Activated T-helper 1 cell treated with anti-CD3 and anti-CD28 coated beads, Interleukin-12 subunit alpha, Interleukin-12 subunit beta, Interleukin-2, Interleukin-4 antibody, amounts not matched to agents 30 ng/mL and 10 ng/mL and 1 ng/mL, durations not matched to agents 14 hours and 24 hours and 36 hours (primary cell): Measurements from ENCODE around the gene KAT2B. TPM values are rescaled to one million over a fixed set of nuclear protein-coding genes. Genes with fewer than 3 reads are reported as not detected.
A peak's percentile ranks its signal among the peaks of the same experiment; 100 is the strongest.

Source experiments
- DNase-seq: peaks from one replicate; pipeline ENCODE4 v3.0.0; 2021; ENCODE audit warnings: low spot score
- H3K27ac Mint-ChIP-seq: one replicate; pipeline ENCODE4 v1.8.0; 2021; ENCODE audit warnings: mild to moderate bottlenecking, mixed read lengths
- H3K27me3 Mint-ChIP-seq: one replicate; pipeline ENCODE4 v1.8.0; 2022; ENCODE audit warnings: mild to moderate bottlenecking, moderate library complexity, mixed read lengths; ENCODE audit not compliant: insufficient read depth
- H3K36me3 Mint-ChIP-seq: one replicate; pipeline ENCODE4 v1.8.0; 2021; ENCODE audit warnings: low read depth, mixed read lengths
- H3K4me1 Mint-ChIP-seq: one replicate; pipeline ENCODE4 v1.8.0; 2021; ENCODE audit warnings: low read depth, mixed read lengths
- H3K4me3 Mint-ChIP-seq: one replicate; pipeline ENCODE4 v1.8.0; 2021; ENCODE audit warnings: mild to moderate bottlenecking, moderate library complexity, mixed read lengths
- H3K9me3 Mint-ChIP-seq: one replicate; pipeline ENCODE4 v1.8.0; 2021; ENCODE audit warnings: mixed read lengths
- intact Hi-C: fragments of 100-400 bp; cut with micrococcal nuclease; formaldehyde crosslinking; loops from one replicate; pipeline ENCODE4 v1.15.1; 2024
- total RNA-seq: library from RNA; stranded (reverse); gene quantifications from 2 replicates; pipeline ENCODE4 v1.2.3, GENCODE V29; 2022

The KAT2B gene
- total RNA-seq, 1 donor from 2014 or later: 25.1 TPM

DNA sequence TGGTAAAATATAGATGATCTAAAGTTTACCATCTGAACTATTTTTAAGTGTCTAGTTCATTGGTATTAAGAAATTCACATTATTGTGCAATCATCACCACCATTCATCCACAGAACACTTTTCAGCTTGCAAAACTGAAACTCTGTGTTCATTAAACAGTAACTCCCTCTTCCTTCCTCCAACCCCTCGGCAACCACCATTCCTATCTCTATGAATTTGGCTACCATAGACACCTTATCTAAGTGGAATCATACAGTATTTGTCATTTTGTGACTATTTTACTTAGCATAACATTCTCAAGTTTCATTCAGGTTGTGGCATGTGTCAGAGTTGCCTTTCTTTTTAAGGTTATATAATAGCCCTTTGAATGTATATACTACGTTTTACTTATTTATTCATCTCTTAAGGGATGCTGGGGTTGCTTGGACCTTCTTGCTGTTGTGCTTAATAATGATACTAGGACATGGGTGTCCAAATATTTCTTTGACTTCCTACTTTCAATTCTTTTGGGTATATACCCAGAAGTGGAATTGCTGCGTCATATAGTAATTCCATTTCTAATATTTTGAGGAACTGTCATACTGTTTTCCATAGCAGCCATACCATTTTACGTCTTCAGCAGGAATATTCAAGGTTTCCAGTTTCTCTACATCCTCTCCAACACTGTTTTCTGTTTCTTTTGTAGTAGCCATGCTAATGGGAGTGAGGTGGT is 20.9 kb downstream of the KAT2B start:
- peaks cover 14% of the 10 kb centered on the region for H3K36me3 Mint-ChIP-seq
- no peak for DNase-seq
- H3K27ac Mint-ChIP-seq: peak overlapping the region; percentile 73
- no peaks in the 10 kb centered on the region for H3K9me3 Mint-ChIP-seq
- no peaks in the 10 kb centered on the region for H3K27me3 Mint-ChIP-seq
- H3K4me3 Mint-ChIP-seq: no peak overlapping the region
- H3K4me1 Mint-ChIP-seq: peaks cover 40% of the 10 kb centered on the region
- intact Hi-C loops: loop anchor here (1.0 kb wide), 2 partner anchors 22 to 43 kb away; no protein-coding TSS in a partner anchor

DNA sequence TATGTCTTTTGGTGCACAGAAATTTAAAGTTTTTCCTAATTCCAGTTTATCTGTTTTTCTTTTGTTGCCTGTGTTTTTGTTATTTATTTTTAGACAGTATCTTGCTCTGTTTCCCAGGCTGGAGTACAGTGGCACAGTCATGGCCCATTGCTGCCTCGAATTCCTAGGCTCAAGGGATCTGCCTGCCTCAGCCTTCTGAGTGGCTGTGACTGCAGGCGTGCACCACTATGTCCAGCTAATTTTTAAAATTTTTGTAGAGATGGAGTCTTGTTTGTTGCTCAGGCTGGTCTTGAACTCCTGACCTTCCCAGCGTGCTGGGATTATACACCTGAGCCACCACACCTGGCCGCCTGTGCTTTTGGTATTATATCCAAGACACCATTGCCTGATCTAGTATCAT is 22.8 kb downstream of the KAT2B start:
- peaks cover 14% of the 10 kb centered on the region for H3K36me3 Mint-ChIP-seq
- intact Hi-C loops: no loop called here
- no peak for DNase-seq
- H3K9me3 Mint-ChIP-seq: no peaks in the 10 kb centered on the region
- no peak overlapping the region for H3K4me3 Mint-ChIP-seq
- no peak overlapping the region for H3K27ac Mint-ChIP-seq
- peaks cover 42% of the 10 kb centered on the region for H3K4me1 Mint-ChIP-seq
- no peaks in the 10 kb centered on the region for H3K27me3 Mint-ChIP-seq

- Mint-ChIP-seq H3K27me3 (no peaks in the 10 kb centered on the region), H3K4me1 (peaks cover 55% of the 10 kb centered on the region), H3K4me3 (no peak overlapping the region), H3K36me3 (peaks cover 23% of the 10 kb centered on the region), H3K9me3 (no peaks in the 10 kb centered on the region), H3K27ac (no peak overlapping the region)
- no peak for DNase-seq
- intact Hi-C loops: no loop called here
These were observed 24.1 kb downstream of the KAT2B start for GRCh38 chr3:20064387-20064786.

GRCh38 chr3:20064796-20065564 is 24.7 kb downstream of the KAT2B start:
- H3K4me3 Mint-ChIP-seq: no peak overlapping the region
- no peaks in the 10 kb centered on the region for H3K27me3 Mint-ChIP-seq
- no peak overlapping the region for H3K27ac Mint-ChIP-seq
- intact Hi-C loops: no loop called here
- H3K9me3 Mint-ChIP-seq: no peaks in the 10 kb centered on the region
- no peak for DNase-seq
- H3K36me3 Mint-ChIP-seq: peaks cover 20% of the 10 kb centered on the region
- peaks cover 52% of the 10 kb centered on the region for H3K4me1 Mint-ChIP-seq

DNA sequence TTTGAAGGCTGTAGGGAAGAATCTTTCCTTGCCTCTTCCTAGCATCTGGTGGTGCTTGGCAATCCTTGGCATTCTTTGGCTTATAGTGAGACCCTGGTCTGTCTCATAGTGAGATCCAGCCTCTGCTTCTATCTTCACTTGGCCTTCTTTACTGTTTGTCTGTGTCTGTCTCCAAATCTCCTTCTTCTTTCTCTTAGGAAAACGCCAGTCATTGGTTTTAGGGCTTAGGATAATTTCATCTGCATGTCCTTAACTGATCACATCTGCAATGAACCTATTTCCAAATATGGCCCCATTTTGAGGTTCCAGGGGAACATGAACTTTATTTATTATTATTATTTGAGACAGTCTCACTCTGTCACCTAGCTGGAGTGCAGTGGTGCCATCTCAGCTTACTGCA is 25.8 kb downstream of the KAT2B start:
- Mint-ChIP-seq H3K27me3 (no peaks in the 10 kb centered on the region), H3K27ac (no peak overlapping the region), H3K4me1 (peaks cover 44% of the 10 kb centered on the region), H3K4me3 (no peak overlapping the region), H3K36me3 (peaks cover 16% of the 10 kb centered on the region), H3K9me3 (no peaks in the 10 kb centered on the region)
- no peak for DNase-seq
- intact Hi-C loops: no loop called here

GRCh38 chr3:20066850-20067617 is 26.8 kb downstream of the KAT2B start:
- DNase-seq: no peak
- Mint-ChIP-seq H3K27ac (no peak overlapping the region), H3K27me3 (no peaks in the 10 kb centered on the region), H3K4me1 (peaks cover 46% of the 10 kb centered on the region), H3K9me3 (no peaks in the 10 kb centered on the region), H3K4me3 (no peak overlapping the region), H3K36me3 (peaks cover 22% of the 10 kb centered on the region)
- intact Hi-C loops: no loop called here

DNA sequence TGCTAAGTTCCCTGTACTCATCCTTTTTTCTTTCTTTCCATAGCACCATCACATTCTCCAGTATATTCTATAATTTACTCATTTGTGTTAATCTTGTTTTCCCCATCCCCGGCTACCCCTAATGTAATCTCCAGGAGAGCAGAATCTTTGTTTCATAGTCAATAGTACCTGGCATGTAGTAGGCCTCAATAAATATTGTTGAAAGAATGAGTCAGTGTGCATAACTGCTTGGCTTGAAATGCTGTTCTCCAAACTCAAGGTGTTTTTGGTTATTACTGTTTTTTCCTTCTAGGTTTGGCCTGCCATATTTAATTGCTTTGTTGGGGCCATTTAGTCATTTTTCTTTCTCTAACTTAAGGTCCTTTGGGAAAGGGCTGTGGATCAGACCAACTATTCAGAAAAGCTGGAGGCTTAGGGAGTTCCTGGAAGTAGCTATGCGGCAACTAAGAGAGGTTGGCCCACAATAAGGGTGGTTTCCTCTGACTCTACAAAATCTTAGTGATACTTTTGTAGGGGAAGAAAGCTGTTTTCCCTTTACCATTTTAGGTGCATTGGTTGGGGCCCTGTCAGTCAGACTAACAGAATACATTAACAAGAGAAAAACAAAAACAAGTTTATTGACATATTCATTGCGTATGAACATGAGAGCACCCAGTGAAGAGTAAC is 28.4 kb downstream of the KAT2B start:
- no peak overlapping the region for H3K4me3 Mint-ChIP-seq
- DNase-seq: no peak
- H3K4me1 Mint-ChIP-seq: peaks cover 39% of the 10 kb centered on the region
- peak overlapping the region; percentile 69 for H3K27ac Mint-ChIP-seq
- intact Hi-C loops: no loop called here
- peaks cover 34% of the 10 kb centered on the region for H3K36me3 Mint-ChIP-seq
- no peaks in the 10 kb centered on the region for H3K9me3 Mint-ChIP-seq
- no peaks in the 10 kb centered on the region for H3K27me3 Mint-ChIP-seq

GRCh38 chr3:20069178-20069532 is 28.9 kb downstream of the KAT2B start:
- no peaks in the 10 kb centered on the region for H3K27me3 Mint-ChIP-seq
- intact Hi-C loops: no loop called here
- peaks cover 39% of the 10 kb centered on the region for H3K36me3 Mint-ChIP-seq
- H3K9me3 Mint-ChIP-seq: no peaks in the 10 kb centered on the region
- H3K4me1 Mint-ChIP-seq: peaks cover 38% of the 10 kb centered on the region
- peak overlapping the region; percentile 69 for H3K27ac Mint-ChIP-seq
- no peak for DNase-seq
- H3K4me3 Mint-ChIP-seq: no peak overlapping the region

GRCh38 chr3:20071175-20071574 is 30.9 kb downstream of the KAT2B start:
- peaks cover 43% of the 10 kb centered on the region for H3K36me3 Mint-ChIP-seq
- H3K27me3 Mint-ChIP-seq: no peaks in the 10 kb centered on the region
- H3K9me3 Mint-ChIP-seq: no peaks in the 10 kb centered on the region
- no peak overlapping the region for H3K27ac Mint-ChIP-seq
- no peak for DNase-seq
- intact Hi-C loops: no loop called here
- H3K4me3 Mint-ChIP-seq: no peak overlapping the region
- H3K4me1 Mint-ChIP-seq: peaks cover 22% of the 10 kb centered on the region

DNA sequence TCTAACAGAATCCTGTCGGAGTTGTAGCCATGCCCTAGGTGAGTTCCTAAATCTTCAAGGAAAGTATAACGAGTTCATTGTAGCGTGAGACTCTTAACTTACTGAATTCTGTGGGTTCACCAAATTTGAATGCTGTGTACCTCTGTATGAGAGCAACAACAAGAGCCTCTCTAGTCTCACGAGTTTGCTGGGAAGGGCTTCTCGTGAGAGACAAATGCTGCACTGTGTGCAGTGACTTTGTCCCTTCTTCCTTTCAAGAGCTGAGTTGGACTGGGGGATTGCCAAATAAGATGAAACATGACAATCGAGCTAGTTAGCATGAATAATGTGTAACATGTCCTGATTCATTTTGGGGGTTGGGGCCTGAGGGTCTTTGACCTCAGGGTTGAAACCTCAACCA is 32.2 kb downstream of the KAT2B start:
- intact Hi-C loops: no loop called here
- Mint-ChIP-seq H3K4me3 (no peak overlapping the region), H3K4me1 (peaks cover 22% of the 10 kb centered on the region), H3K36me3 (peaks cover 48% of the 10 kb centered on the region), H3K27ac (no peak overlapping the region), H3K9me3 (no peaks in the 10 kb centered on the region), H3K27me3 (no peaks in the 10 kb centered on the region)
- DNase-seq: no peak

DNA sequence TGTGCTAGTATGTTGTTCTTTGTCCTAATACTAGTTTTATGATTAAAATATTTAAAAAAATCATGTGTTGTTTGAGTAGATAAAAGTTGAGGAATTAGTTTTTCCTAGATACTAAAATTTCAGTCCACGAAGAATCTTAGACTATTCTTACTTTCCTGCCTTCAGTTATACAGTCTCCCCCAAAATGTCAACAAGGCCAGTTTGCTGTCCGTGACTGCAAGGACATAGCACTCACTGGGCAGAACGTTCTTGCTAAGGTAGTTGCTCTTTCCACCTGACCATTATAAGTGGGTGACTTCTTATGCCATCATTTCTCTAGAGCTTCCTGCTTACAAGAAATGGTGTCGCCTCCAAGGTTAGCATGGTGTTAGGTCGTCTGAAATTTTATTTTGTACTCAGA is 32.8 kb downstream of the KAT2B start:
- no peaks in the 10 kb centered on the region for H3K27me3 Mint-ChIP-seq
- no peaks in the 10 kb centered on the region for H3K9me3 Mint-ChIP-seq

GRCh38 chr3:20073683-20074082 is 33.4 kb downstream of the KAT2B start:
- no peak for DNase-seq
- no peak overlapping the region for H3K4me3 Mint-ChIP-seq
- intact Hi-C loops: no loop called here
- no peaks in the 10 kb centered on the region for H3K9me3 Mint-ChIP-seq
- H3K36me3 Mint-ChIP-seq: peaks cover 44% of the 10 kb centered on the region
- no peaks in the 10 kb centered on the region for H3K27me3 Mint-ChIP-seq
- H3K4me1 Mint-ChIP-seq: peaks cover 15% of the 10 kb centered on the region
- H3K27ac Mint-ChIP-seq: no peak overlapping the region

More for the DNA sequence above, 32.8 kb downstream of the KAT2B start:
- H3K27ac Mint-ChIP-seq: no peak overlapping the region
- H3K4me3 Mint-ChIP-seq: no peak overlapping the region
- H3K36me3 Mint-ChIP-seq: peaks cover 48% of the 10 kb centered on the region
- peaks cover 21% of the 10 kb centered on the region for H3K4me1 Mint-ChIP-seq
- DNase-seq: no peak
- intact Hi-C loops: no loop called here
